Mucosa of stomach (tissue), 1 donor: Measurements from ENCODE around the gene FSHR.

Source experiments
- H3K27me3 ChIP-seq: one replicate; pipeline ENCODE4 v1.7.0; 2013; ENCODE audit warnings: mild to moderate bottlenecking, low read length; ENCODE audit not compliant: control insufficient read depth, insufficient read depth
- H3K36me3 ChIP-seq: one replicate; pipeline ENCODE4 v1.7.0; 2013; ENCODE audit warnings: low read length; ENCODE audit not compliant: control insufficient read depth, insufficient read depth
- H3K4me1 ChIP-seq: one replicate; pipeline ENCODE4 v1.7.0; 2013; ENCODE audit warnings: mild to moderate bottlenecking, low read length; ENCODE audit not compliant: control insufficient read depth, insufficient read depth
- H3K4me3 ChIP-seq: one replicate; pipeline ENCODE4 v1.7.0; 2013; ENCODE audit warnings: low read length
- H3K9ac ChIP-seq: one replicate; pipeline ENCODE4 v1.7.0; 2013; ENCODE audit warnings: mild to moderate bottlenecking, low read length, moderate library complexity
- H3K9me3 ChIP-seq: one replicate; pipeline ENCODE4 v1.7.0; 2013; ENCODE audit warnings: mild to moderate bottlenecking, low read length, moderate library complexity; ENCODE audit not compliant: control insufficient read depth
- donor health status: Pancreatic carcinoma.

FSHR gene

DNA sequence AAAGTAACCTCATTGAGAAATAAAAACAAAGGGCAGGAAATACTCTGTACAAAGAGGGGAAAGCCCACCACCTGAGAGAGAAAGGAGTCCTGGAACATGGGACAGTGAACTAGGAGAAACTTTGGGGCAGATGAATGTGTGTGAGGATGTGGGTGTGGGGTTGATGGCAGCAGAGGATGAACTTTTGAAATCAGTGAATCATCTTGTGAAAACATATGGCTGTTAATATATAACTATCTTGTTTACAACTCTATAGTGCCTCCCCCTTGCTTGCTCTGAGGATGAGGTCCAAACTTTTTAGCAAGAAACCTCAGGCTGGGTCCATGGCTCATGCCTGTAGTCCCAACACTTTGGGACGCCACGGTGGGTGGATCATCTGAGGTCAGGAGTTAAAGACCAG, 227.0 kb downstream of the FSHR start:
- Histone ChIP-seq H3K36me3 (no peaks in the 10 kb centered on the region), H3K4me3 (no peak overlapping the region), H3K9ac (no peak overlapping the region), H3K9me3 (no peaks in the 10 kb centered on the region), H3K4me1 (no peaks in the 10 kb centered on the region), H3K27me3 (no peaks in the 10 kb centered on the region)

DNA sequence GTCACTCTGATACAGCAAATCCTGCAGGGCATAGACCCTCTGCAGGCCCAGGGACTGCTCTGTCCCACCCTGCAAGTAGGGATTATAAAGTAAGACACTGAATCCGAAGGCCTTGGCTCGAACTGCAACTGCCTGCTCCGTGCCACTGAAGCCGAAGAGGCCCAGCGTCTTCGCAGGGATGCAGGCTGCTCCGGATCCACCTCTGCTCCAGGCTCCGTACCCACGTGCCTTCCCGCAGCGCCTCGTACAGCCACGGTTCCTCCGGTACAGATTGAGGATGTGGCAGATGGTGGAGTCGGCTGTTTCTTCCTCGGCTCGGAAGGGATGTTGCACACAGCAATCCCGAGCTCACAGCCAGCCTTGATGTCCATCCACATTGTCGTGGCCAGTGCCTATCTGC, 238.4 kb downstream of the FSHR start:
- Histone ChIP-seq H3K9me3 (no peaks in the 10 kb centered on the region), H3K4me1 (no peaks in the 10 kb centered on the region), H3K9ac (no peak overlapping the region), H3K4me3 (no peak overlapping the region), H3K27me3 (no peaks in the 10 kb centered on the region), H3K36me3 (no peaks in the 10 kb centered on the region)

- Histone ChIP-seq H3K27me3 (no peaks in the 10 kb centered on the region), H3K4me3 (no peak overlapping the region), H3K36me3 (no peaks in the 10 kb centered on the region), H3K9me3 (no peaks in the 10 kb centered on the region), H3K4me1 (no peaks in the 10 kb centered on the region), H3K9ac (no peak overlapping the region)
These were observed 239.1 kb downstream of the FSHR start for GRCh38 chr2:48915227-48915626.

DNA sequence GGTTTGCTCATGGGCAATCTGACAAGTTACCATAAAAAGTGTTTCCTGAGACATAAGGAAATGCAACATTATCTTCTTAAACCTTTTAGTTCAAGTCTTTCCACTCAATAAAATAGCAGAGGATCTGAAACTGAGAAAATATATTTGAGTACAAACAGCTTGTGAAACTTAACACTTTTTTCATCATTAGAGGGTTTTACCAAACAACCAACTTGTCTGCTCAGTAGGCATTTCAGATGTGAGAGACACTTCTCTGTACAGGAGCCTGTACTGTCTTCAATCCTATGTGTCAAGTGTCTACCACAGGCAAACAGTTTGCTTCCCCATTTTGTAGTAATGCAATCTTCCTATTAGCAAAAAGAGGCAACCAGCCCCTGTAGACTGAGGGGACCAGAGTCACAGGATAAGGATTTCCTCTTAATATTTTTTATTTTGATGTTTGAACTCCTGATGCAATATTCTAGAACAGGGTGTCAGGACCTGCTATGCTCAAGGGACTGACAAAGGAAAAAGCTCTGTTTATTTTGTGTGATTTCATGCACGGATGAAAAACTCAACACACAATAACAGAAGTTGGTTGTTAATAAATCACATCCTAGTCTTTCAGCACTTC, 239.7 kb downstream of the FSHR start:
- H3K4me3 ChIP-seq, result no peak overlapping the region
- H3K4me1 ChIP-seq, result no peaks in the 10 kb centered on the region
- no peaks in the 10 kb centered on the region for H3K36me3 ChIP-seq
- no peaks in the 10 kb centered on the region for H3K27me3 ChIP-seq
- H3K9me3 ChIP-seq, result no peaks in the 10 kb centered on the region
- no peak overlapping the region for H3K9ac ChIP-seq
